ENCODE data around the gene ERP27.

The ERP27 gene

DNA sequence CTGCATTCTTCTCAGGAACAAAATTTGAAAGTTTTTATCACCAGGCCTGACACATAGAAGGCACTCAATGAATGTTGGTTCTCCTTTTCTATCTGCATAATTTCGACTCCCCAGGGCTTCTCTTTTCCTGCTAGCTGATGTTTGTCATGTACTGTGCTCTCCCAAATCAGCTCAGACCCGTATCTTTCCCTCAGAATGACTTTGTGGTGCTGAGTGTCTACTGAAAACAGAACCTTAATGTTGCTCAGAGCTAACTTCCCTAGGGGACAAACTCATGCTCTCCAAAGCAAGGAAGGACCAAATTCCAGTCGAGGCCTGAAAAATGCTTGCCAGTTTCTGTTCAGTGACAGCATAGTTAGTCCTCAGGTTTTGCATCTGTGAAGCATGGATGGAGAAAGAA lies 21.1 kb upstream of the ERP27 start:
- DNase-seq: no peak

DNA sequence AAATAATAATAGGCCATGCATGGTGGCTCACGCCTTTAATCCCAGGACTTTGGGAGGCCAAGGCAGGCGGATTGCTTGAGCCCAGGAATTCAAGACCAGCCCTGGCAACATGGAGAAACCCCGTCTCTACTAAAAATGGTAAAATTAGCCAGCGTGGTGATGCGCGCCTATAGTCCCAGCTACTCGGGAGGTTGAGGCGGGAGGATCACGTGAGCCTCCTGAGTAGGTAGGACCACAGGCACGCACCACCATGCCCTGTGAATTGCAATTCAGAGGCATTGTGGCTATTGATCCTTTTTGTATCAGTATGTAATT lies 20.7 kb upstream of the ERP27 start:
- DNase-seq: no peak

- DNase-seq: no peak
Observed at GRCh38 chr12:14958361-14959125, 20.2 kb upstream of the ERP27 start.

DNA sequence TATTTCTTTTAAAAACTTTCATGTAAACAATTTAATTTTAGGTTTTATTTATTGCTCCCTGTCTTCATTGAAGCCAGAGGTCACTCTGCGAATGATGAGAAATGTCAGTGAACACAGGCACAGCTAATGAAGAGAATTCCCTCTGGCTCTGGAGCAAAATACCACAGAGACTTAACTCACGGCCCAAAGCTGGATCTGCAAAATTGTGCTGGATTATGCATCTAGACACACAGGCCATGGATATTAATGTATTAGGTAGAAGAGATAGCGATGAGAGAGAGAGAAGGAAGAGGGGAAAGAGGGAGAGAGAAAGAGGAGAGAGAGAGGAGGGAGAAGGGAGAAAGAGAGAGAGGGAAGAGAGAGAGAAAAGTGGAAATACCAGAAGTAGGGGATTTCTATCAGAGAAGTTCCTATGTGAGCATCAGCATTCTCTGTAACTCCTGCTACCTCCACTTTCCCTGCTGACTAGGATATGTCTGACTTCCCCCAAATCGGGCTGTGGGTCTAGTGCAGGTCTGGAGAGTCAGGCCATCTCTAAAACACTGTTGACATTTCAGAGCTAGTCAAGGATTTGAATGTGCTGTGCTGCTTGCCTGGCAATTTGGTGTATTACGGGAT lies 19.3 kb upstream of the ERP27 start:
- DNase-seq: no peak

- no peak for DNase-seq
Observed at GRCh38 chr12:14956905-14957304, 18.6 kb upstream of the ERP27 start.

GRCh38 chr12:14956024-14956891 lies 17.9 kb upstream of the ERP27 start:
- no peak for DNase-seq

- no peak for DNase-seq
Observed at GRCh38 chr12:14954269-14954668, 15.9 kb upstream of the ERP27 start.

DNA sequence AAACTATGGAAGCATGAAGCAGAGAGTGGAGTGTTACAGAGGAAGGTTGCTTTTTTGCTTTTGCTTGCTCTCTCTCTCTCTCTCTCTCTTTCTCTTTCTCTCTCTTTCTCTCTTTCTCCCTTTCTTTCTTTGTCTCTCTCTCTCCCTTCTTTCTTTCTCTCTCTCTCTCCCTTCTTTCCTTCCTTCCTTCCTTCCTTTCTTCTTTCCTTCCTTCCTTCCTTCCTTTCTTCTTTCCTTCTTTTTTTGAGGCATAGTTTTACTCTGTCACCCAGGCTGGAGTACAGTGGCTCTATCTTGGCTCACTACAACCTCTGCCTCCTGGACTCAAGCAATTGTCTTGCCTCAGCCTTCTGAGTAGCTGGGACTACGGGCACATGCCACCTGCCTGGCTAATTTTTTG lies 15.4 kb upstream of the ERP27 start:
- no peak for DNase-seq

- DNase-seq: peak in 1 of 2 experiments; percentile 36
Observed at GRCh38 chr12:14952299-14952921, 14.1 kb upstream of the ERP27 start.

DNA sequence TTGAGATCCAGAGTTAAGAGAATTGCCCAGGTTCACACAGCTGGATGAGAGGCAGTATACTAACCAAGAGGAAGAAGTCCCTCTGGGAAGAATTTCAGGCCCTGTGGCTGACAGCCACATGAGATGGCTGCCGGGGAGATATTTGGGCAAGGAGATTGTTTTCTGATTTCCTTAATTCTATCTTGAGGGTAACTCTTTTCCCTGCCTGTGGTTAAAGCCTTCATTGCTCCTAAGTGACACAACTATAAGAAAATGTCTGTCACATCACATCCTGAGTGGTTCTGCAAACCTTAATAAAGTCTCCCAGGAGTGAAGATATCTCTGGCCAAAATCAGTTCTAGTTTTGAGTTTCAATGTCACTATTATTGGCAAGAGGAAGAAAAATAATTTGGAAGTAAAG lies 13.5 kb upstream of the ERP27 start:
- DNase-seq: no peak

DNA sequence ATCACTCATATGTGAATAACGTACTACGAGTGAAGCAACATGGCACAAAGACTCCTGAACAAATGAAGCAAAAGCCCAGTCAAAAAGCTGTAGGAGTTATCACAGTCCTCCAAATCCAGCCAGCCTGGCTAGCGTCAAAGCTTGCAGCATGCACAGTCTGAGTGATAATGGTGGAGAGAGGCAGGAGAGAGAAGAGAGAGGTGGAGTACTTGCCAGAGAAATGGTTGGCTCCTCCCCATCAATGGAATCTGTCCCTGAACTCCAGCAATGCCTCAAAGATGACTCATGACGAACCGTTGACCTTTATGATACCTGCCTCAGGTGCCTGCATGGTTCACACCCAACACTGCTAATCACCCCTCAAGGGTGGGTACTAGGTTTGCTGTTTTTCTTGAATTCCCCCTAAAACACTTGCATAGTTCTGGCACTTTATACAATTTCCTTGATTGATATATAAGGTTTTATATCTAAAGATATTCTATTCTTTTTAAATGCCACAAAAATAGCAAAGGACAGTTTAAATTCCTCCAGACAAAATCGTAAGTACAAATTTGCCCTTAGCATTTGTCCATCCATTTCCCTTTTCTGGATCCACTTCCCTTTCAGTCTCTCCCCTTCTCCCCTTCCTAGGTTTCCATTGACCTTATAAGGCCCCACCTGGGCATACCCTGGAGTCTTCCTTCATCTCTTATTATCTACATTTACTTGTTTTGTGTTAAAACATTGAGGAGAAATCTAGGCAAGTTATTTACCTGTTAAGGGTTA lies 12.8 kb upstream of the ERP27 start:
- DNase-seq: no peak

- DNase-seq: no peak
Observed at GRCh38 chr12:14950421-14950820, 12.1 kb upstream of the ERP27 start.

- no peak for DNase-seq
Observed at GRCh38 chr12:14949631-14950030, 11.3 kb upstream of the ERP27 start.

- peak in 1 of 2 experiments; percentile 5 for DNase-seq
Observed at GRCh38 chr12:14948672-14949071, 10.3 kb upstream of the ERP27 start.

DNA sequence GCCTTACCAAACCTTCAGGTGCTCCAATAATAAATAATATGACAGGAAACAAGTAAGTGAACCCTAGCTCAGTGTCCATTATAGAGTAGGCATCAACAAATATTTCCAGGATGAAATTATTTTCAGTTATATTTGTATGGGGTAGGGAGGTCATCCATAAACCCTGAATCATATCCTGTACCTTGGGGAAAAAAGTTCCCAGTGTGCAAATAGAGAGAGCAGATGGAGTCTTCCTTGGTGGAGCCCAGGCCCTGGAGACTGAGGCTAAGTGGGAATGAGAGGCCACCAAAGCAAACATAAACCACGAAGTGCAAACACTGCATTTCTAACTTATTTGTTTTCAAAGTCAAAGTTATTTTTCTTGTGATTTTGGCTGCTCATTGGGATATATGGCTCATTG lies 8.5 kb upstream of the ERP27 start:
- DNase-seq: no peak

- DNase-seq: no peak
Observed at GRCh38 chr12:14946162-14946561, 7.8 kb upstream of the ERP27 start.

DNA sequence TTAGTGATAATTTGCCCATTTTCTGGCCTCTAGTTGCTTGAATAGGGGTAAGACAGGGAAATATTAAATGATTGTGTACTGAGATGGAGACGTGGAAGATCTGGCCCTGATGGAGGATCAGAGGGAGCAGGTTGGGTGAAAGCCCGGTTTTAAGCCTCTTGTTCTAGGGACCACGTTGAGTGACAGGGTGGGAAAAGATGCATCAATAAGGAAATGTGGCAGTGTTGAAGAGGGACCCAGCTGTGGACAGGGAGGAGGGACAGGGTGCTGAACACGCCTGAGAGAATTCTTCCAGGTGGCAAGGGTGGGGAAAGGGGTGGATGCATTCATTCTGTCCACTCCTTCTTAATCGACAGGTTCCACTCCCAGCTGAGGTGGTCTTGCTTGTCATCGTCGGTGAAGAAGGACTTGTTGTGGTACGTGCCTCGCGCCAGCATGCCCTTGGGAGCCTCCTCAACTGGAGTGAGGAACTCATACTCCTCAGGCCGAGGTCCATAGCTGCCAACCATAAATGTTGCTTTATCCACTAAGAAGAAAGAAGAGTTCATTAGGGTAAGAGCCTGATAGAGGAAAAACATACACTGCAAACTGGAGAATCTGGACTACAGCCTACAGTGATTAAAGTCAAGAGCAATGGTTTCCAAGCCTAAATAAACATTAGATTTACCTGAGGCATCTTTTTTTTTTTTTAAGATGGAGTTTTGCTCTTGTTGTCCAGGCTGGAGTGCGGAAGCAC lies 4.0 kb upstream of the ERP27 start:
- DNase-seq: no peak

DNA sequence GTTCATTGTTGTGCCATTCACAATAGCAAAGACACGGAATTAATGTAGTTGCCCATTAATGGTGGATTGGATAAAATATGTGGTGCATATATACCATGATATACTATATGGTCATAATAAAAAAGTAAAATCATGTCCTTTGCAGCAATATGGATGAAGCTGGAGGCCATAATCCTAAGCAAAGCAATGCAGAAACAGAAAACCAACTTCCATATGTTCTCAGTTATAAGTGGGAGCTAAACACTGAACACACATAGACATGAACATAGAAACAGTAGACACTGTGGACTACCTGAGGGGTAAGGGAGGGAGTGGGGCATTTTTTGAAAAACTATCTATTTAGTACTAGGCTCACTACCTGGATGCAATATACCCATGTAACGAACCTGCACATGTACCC lies 3.0 kb upstream of the ERP27 start:
- no peak for DNase-seq

DNA sequence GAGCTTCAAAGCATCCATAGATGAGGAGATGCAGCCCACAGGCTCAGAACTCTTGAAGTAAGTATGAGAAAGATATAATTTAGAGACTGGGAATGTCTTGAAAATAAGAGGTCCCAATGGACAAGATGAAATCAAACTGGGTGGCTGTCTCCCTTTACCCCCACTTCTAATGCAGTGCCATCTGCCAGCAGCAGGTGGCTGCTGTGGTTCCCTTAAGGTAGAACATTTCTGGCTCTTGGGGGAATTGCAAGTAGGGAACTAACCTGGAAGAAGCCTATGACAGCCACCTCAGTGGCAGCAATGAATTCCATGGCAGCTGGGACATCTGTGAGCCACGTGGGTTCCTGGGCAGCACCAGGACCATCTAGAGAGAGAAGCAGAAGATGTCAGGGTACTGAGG lies 648 bp downstream of the ERP27 start:
- DNase-seq: no peak

GRCh38 chr12:14937014-14937413 lies 1.3 kb downstream of the ERP27 start:
- no peak for DNase-seq

DNA sequence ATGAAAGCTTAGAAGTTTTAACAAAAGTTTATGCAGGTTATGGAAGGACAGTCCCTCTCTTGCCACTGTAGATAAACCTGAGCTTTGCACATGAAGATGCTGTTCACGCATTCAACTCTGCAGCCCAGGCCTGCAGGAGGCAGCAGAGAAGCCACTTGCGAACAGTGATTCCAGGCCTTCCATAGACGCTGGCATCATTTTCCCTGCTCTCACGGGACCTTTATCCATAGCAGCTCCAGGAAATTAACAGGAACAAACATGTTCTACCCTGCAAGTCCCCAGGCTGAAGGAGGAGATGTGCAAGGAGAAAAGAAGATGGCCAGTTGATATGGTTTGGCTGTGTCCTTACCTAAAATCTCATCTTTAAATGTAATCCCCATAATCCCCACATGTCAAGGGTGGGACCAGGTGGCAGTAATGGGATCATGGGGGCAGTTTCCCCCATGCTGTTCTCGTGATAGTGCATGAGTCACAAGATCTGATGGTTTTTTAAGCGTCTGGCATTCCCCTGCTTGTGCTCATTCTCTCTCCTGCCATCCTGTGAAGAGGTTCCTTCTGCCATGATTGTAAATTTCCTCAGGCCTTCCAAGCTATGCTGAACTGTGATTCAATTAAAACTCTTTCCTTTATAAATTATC lies 2.0 kb downstream of the ERP27 start:
- DNase-seq: no peak

DNA sequence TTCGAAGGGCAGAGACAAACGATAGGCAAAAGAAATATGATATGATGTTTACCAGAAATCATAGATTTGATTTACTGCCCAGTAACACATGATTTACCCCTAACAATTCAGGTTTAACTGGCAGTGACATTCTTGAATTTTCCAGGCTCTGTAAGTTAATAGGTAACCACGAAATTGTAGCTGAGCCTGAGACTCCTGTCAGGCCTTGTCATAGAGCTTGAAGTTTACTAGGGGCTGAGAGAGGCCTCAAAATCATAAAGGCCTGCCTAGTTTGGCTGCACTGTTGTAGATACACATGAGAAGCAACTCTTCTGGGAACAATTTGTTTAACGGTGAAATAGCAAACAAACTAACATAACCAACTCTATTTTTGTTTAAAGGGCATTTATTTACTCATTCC lies 3.3 kb downstream of the ERP27 start:
- DNase-seq: no peak
